GM21576 (cell line): ENCODE results near the gene APBB2.
"Not testable (repeated sequence)": the region's sequence is repeated elsewhere in the genome, so short reads cannot be mapped to it uniquely, and the experiment has no call there.

Source experiments
- ATAC-seq: cut with Tn5 transposase; IDR thresholded peaks from one replicate; pipeline ENCODE4 v1.9.1; 2021; ENCODE audit warnings: mild to moderate bottlenecking, moderate library complexity; ENCODE audit not compliant: unreplicated experiment

Gene APBB2

GRCh38 chr4:41069838-41070237, 144.5 kb downstream of the APBB2 start:
- ATAC-seq, result no peak

GRCh38 chr4:41069257-41069656, 145.1 kb downstream of the APBB2 start:
- ATAC-seq, result no peak

- no peak for ATAC-seq
These were observed 147.0 kb downstream of the APBB2 start for GRCh38 chr4:41067369-41067768.

- ATAC-seq, result no peak
These were observed 148.3 kb downstream of the APBB2 start for GRCh38 chr4:41066049-41066448.

- ATAC-seq, result no peak
These were observed 148.8 kb downstream of the APBB2 start for GRCh38 chr4:41065434-41066006.

GRCh38 chr4:41064953-41065352, 149.4 kb downstream of the APBB2 start:
- no peak for ATAC-seq

GRCh38 chr4:41061482-41062185, 152.7 kb downstream of the APBB2 start:
- ATAC-seq, result no peak

- no peak for ATAC-seq
These were observed 153.7 kb downstream of the APBB2 start for GRCh38 chr4:41060352-41061334.

GRCh38 chr4:41059411-41059810, 154.9 kb downstream of the APBB2 start:
- not testable (repeated sequence) for ATAC-seq

GRCh38 chr4:41058426-41058825, 155.9 kb downstream of the APBB2 start:
- ATAC-seq, result no peak

GRCh38 chr4:41057467-41057866, 156.9 kb downstream of the APBB2 start:
- ATAC-seq, result no peak

GRCh38 chr4:41052287-41052686, 162.1 kb downstream of the APBB2 start:
- no peak for ATAC-seq

- ATAC-seq, result no peak
These were observed 163.2 kb downstream of the APBB2 start for GRCh38 chr4:41050880-41051775.

GRCh38 chr4:41050116-41050515, 164.2 kb downstream of the APBB2 start:
- no peak for ATAC-seq

- ATAC-seq, result not testable (repeated sequence)
These were observed 165.2 kb downstream of the APBB2 start for GRCh38 chr4:41049176-41049575.

- no peak for ATAC-seq
These were observed 169.6 kb downstream of the APBB2 start for GRCh38 chr4:41044791-41045190.

- ATAC-seq, result no peak
These were observed 170.2 kb downstream of the APBB2 start for GRCh38 chr4:41044165-41044564.

GRCh38 chr4:41043465-41043864, 170.9 kb downstream of the APBB2 start:
- no peak for ATAC-seq

GRCh38 chr4:41041551-41041950, 172.8 kb downstream of the APBB2 start:
- ATAC-seq, result no peak

- no peak for ATAC-seq
These were observed 175.0 kb downstream of the APBB2 start for GRCh38 chr4:41039317-41039716.

- ATAC-seq, result no peak
These were observed 176.0 kb downstream of the APBB2 start for GRCh38 chr4:41038304-41038703.
